GM19397 (cell line): ENCODE results near the gene FAM180A.
"Not testable (repeated sequence)": the region's sequence is repeated elsewhere in the genome, so short reads cannot be mapped to it uniquely, and the experiment has no call there.

ENCODE experiments used
- ATAC-seq: cut with Tn5 transposase; IDR thresholded peaks from one replicate; pipeline ENCODE4 v1.9.1; 2021; ENCODE audit warnings: mild to moderate bottlenecking, moderate library complexity; ENCODE audit not compliant: unreplicated experiment

FAM180A gene

DNA sequence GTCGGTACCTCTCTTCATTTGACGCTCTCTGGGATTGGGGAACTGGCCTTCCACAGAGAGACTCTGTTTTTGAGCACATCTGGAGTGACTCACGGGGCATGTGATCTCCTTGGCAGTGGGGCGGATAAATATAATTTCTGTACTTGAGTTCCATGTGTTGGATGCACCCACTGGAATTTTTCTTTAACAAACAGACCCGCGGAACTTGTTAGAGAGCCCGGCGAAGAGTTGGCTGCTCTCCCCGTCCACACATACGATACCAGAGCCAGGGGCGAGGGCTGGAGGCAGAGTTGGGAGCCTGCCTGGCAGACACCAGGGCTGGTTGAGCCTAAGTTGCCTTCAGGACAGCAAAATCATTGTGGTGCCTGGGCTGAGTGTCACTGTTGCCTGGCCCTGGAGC lies at the start of gene FAM180A:
TSS of gene FAM180A (minus strand) at position 44 of the 400 bp plus-strand sequence. CDS start 233 bp downstream, outside the sequence.
- ATAC-seq = no peak

GRCh38 chr7:135798095-135798494 lies 49.5 kb upstream of the FAM180A start:
- no peak for ATAC-seq

GRCh38 chr7:135795846-135796570 lies 47.4 kb upstream of the FAM180A start:
- ATAC-seq = no peak

DNA sequence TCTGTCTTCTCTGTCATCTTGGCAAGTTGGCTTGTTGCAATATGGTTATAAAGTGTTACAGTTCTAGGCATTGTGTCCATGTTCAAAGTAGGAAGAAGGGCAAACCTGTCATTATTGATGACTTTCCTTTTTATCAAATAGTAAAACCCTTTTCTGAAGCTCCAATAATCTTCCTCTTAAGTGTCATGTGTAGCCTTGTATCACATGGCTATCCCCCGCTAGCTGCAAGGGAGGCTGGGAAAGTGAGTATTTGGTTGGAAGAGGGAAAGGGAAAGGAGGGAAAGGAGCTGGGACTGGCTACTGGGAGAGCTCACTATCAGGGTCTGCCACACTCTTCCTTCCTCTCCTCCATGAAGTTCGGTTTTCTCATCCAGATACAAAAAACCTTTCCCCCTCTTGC lies 45.2 kb upstream of the FAM180A start:
- ATAC-seq = no peak

GRCh38 chr7:135792866-135793265 lies 44.3 kb upstream of the FAM180A start:
- no peak for ATAC-seq

DNA sequence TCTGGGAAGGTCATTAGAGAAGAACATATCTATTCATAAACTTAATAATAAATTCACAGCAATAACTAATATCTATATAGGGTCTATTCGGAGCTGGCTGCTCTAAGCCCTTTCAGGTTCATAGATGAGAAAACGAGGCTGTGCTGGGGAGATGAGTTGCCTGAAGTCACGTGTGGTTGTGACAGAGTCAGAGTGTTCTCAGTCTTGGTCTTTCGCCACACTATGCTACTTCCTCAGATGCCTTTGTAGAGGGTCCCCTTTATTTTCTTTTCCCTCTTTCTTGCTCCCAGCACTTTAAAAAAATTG lies 43.7 kb upstream of the FAM180A start:
- ATAC-seq = no peak

GRCh38 chr7:135791543-135792362 lies 43.1 kb upstream of the FAM180A start:
- no peak for ATAC-seq

DNA sequence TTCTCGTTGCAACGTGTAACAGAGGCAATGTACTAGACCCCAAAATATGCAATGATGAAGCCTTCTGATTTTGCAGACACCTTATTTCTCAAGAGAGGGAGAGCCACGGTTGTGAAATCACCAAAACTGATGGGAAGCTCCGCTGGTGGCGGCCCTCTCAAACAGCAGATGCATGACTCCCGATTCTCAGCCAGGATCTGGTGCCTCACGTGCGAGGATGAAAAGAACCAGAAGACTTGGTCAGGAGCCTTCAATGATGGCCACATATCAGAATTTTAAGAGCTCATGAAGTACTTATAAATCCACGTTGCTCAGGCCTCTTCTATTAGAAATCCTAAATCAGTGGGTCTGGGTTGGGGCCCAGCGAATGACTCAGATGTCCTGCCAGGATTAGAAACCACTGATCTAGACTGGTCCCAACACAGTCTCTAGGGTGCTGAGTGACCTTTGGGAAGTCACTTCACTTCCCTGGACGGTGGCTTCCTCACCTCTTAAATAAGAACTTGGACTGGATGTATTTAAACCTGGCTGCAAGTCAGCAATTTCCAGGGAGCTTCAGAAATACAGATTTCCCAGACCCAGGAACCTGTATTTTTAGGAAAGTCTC lies 41.9 kb upstream of the FAM180A start:
- no peak for ATAC-seq

DNA sequence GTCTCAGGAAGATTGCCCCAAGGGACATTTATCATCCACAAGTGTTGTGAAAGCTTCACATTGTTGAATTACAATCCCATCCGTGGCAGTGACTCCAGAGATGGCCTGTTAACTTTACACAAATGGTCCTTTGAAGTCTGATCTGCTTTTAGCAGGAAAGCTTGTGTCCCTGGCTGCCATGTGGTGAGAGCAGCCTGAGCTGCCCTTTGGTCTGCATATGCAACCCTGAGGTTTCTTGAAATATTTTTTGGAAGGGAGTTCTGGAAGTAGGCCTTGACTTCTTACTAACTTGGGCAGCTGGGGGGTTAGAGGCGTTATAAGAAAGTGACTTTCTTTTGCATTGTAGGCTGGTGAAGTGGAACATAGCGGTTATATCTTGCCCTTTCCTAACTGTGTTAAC lies 41.3 kb upstream of the FAM180A start:
- no peak for ATAC-seq

GRCh38 chr7:135789431-135789830 lies 40.8 kb upstream of the FAM180A start:
- no peak for ATAC-seq

- no peak for ATAC-seq
These were observed 38.3 kb upstream of the FAM180A start for GRCh38 chr7:135786911-135787310.

- no peak for ATAC-seq
These were observed 36.5 kb upstream of the FAM180A start for GRCh38 chr7:135785065-135785464.

DNA sequence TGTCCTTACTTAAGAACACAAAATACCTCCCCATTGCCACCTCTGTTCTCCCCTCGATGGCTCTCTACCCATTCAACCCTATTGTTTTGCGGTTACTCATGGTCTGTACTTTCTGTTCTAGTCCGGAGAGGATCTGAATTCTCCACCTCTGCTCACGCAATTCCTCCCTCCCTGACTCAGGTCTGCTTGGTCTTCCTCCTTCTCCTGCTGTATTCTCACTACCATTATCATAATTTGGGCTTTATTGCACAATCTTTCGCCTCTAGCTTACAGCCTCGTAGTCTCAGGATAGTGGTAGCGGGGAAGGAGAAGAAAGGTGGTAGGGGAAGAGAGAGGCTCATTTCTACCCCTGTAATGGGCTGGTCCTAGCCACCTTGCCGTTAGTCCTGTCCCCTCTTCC lies 35.4 kb upstream of the FAM180A start:
- ATAC-seq = no peak

DNA sequence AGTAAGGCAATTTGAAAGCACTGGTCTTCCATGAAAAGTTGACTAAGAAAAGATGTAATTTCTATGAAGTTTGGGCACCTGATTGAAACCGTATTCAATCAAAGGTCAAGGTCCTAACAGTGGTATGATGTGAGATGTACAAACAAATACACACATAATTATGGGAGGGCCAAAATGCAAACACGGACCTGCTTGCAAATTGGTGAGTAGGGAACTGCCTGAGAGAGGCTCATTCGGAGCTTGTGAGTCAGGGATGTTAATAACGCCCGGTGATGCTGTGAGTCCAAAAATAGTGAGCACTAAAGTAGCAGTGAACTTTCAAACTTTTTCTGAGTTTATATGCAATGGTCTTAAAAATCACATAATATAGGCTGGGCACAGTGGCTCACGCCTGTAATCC lies 34.2 kb upstream of the FAM180A start:
- no peak for ATAC-seq

- no peak for ATAC-seq
These were observed 33.8 kb upstream of the FAM180A start for GRCh38 chr7:135782377-135782776.

- ATAC-seq = no peak
These were observed 29.2 kb upstream of the FAM180A start for GRCh38 chr7:135777626-135778398.

DNA sequence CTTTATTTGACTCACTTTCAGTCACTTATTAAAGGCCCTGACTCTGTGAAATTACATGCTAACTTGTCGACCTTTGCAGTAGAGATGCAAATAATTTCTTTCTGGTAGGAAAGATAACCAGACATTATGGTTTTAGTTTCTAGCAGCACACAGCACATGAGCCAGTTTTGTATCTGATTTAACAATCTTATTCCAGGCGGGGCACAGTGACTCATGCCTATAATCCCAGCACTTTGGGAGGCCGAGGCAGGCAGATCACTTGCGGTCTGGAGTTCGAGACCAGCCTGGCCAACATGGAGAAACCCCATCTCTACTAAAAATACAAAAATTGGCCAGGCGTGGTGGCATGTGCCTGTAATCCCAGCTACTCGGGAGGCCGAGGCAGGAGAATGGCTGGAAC lies 27.3 kb upstream of the FAM180A start:
- ATAC-seq = not testable (repeated sequence)

DNA sequence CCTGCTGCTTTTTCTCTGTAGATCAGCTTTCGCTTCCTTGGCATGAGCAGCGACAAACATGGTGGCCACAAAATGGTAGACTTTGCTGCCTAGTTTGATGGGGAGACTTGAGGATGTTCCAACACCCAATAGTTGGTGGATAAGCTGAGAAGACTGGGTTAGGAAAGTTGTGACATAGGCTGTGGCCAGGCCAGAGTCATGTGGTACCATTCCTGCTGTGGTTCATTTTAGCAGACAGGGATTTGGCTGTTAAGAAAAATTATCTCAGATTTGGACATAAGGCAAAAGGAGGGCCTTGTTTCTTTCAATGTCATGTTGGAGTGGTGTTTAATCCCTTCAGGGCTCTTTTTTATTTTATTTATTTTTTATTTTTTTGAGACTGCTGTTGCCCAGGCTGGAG lies 26.6 kb upstream of the FAM180A start:
- ATAC-seq = no peak

DNA sequence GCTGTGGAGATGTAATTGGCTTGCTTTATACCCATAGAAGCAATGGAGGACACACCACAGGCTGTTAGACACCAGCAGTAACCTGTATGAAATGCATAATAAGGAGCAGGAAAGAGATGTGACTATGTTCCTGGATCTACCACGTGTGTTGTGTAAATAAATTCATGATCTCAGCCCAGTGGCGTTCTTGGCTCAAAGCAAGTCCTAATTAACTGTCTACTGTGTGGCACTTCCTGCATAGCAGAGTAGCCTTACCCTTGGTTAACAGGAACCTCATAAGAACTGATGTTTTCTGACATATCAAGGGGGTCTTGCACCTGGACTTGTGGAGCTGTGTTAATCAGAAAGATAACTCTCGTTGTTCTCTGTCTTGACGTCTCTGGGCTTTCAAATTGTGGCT lies 25.7 kb upstream of the FAM180A start:
- no peak for ATAC-seq

DNA sequence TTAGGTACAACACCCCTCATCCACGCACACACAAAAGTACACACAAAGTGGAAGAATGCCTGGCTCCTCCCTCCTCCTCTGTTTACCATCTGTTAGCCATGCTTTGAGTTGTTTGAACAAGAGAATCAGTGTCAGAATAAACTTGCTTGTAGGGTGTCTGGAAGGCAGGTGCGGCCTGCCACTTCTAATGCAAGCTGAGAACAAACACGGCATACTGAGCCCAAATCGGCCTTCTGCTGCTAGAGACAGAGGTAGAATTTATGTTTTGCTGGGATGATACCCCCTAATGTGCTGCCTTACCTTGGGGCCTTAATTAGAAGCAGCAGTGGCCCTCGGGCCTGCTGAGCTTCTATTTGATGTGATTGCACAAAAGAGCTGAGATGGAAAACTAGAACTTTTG lies 24.9 kb upstream of the FAM180A start:
- ATAC-seq = no peak

DNA sequence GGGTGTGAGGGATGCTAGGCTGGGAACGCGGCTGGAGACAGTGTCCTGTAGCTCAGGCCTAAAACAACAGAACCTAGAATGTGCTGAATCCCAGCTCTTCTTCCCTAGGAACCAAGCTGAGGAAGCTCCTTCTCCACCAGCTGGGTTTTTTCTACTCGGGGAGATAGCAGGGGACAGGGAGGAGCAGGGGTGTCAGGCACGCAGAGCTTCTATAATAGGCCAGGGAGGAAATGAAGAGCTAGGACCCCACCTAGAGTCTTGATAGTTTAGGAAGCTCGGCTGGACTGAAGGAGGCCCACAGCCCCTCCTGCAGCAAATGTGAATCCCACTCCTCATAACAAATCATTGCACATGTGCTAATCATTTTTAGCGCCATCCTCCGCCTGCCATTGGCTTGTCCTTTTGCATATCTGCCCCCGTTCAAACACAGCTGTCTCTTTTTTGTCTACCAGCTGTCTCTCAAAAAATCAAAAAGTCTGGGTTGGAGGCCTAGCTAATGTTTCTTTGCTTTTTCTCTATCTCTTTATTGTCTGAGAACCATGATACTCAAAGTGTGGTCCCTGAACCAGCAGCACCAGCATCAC lies 24.1 kb upstream of the FAM180A start:
- ATAC-seq = no peak
